ENCODE measurements around the gene SORBS2. TPM values are rescaled to one million over a fixed set of nuclear protein-coding genes. Genes with fewer than 3 reads are reported as not detected.

SORBS2 gene
- polyA plus RNA-seq, 2 of the 4 experiments (the other 2 are of a cell fraction) = 0.23 to 0.90 TPM

DNA sequence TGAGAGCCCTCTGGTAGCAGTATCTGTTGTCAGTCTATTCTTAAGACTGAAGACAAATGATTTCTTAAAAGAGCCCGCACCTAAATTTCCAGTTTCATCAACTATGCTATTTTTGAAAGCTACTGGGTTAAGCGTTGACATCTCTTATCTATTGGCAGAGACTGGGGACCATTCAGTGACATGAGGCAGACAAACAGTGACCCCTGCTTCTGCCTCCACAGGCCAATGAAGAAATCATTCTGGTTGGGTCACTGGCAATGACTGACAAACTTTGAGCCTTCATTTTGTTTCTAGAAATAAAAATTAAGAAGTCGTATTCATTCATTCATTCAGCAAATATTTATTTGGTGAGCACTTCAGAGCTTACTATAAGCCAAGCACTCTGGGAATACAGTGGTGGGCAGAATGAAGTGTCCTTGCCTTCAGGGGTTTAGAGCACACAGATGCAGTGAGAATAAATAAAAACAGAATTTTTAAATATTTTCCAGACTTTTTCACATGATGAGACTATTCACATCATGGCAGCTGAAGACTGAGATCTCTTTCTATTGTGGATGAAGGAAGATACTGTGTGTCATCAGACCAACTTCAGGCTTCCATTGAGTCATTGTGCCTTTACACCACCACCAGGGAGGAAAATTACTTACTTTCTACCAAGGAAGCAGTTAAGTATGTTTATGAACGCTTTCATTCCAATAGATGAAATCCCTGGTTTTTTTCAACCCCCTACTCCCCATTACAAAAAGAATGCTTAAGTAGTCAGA is 36.0 kb downstream of the SORBS2 start:
- H3K4me1 ChIP-seq = peaks cover 17% of the 10 kb centered on the region
- no peak overlapping the region for H3K4me3 ChIP-seq
- ChIA-PET POLR2A (no interaction called here), CTCF (no interaction called here)
- WGBS (ENCODE audit: missing lambda C conversion rate) = 88% methylated on average over 4 of the region's 4 CpGs
- FAIRE-seq (no peak), DNase-seq (ENCODE audit: low read depth in 1 of 2, low spot score in 1 of 2) (no peak), ATAC-seq (no peak)
- TF ChIP-seq HMGXB4 (CRISPR knock-in tag; IDR thresholded peaks at IDR 0.05; ENCODE audit: borderline replicate concordance) = no peak
- no peak for TF ChIP-seq FOSL2 (IDR thresholded peaks at IDR 0.05)
- TF ChIP-seq FOSL2 (CRISPR knock-in tag; IDR thresholded peaks at IDR 0.05) = no peak
- TF ChIP-seq HOXB13 (CRISPR knock-in tag; IDR thresholded peaks at IDR 0.05; ENCODE audit: low read depth) = no peak
- no peak for TF ChIP-seq RNF2 (IDR thresholded peaks at IDR 0.05; ENCODE audit: borderline replicate concordance, low read depth)
- TF ChIP-seq HEYL (CRISPR knock-in tag; IDR thresholded peaks at IDR 0.05) = no peak
- no peak for TF ChIP-seq HOXA7 (CRISPR knock-in tag; IDR thresholded peaks at IDR 0.05)
- TF ChIP-seq, protein P1, sequence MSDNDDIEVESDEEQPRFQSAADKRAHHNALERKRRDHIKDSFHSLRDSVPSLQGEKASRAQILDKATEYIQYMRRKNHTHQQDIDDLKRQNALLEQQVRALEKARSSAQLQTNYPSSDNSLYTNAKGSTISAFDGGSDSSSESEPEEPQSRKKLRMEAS (IDR thresholded peaks at IDR 0.05) = no peak
- TF ChIP-seq SMC3 (IDR thresholded peaks at IDR 0.05) = no peak
- no peak for TF ChIP-seq ZFP36 (IDR thresholded peaks at IDR 0.05; ENCODE audit: borderline replicate concordance, partially characterized antibody)
- no peak for TF ChIP-seq GATA3 (IDR thresholded peaks at IDR 0.05; ENCODE audit: borderline replicate concordance)
- TF ChIP-seq RAD21 (conservative IDR thresholded peaks at IDR 0.05 in 1 of 2, IDR thresholded peaks at IDR 0.05 in 1 of 2) = no peak
- no peaks in the 10 kb centered on the region for H3K9me3 ChIP-seq
- peak overlapping the region; percentile 69 for H3K4me2 ChIP-seq
- H3K27ac ChIP-seq = no peak overlapping the region

GRCh38 chr4:185774845-185775680 is 36.9 kb downstream of the SORBS2 start:
- H3K27ac ChIP-seq = peak overlapping the region; percentile 33 to 34; a peak in 2 of 6 replicates
- no peak overlapping the region for H3K4me3 ChIP-seq
- WGBS (ENCODE audit: missing lambda C conversion rate) = 3% methylated on average over 5 of the region's 5 CpGs
- no peaks in the 10 kb centered on the region for H3K9me3 ChIP-seq
- H3K4me2 ChIP-seq = peak overlapping the region; percentile 69
- POLR2A ChIA-PET = no interaction called here
- DNase-seq (ENCODE audit: low read depth in 1 of 2, low spot score in 1 of 2) (peak in 1 of 2 experiments; percentile 15), ATAC-seq (peak in 1 of 2 experiments; percentile 40; a peak in 2 of 6 replicates), FAIRE-seq (no peak)
- peaks cover 17% of the 10 kb centered on the region for H3K4me1 ChIP-seq
- TF ChIP-seq ZNF302 (CRISPR knock-in tag; IDR thresholded peaks at IDR 0.05) = no peak
- no peak for TF ChIP-seq ATOH8 (CRISPR knock-in tag; IDR thresholded peaks at IDR 0.05; ENCODE audit: low read depth)
- TF ChIP-seq, protein P2, sequence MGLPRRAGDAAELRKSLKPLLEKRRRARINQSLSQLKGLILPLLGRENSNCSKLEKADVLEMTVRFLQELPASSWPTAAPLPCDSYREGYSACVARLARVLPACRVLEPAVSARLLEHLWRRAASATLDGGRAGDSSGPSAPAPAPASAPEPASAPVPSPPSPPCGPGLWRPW (IDR thresholded peaks at IDR 0.05) = no peak
- TF ChIP-seq HDAC2 (IDR thresholded peaks at IDR 0.05) = no peak
- TF ChIP-seq ELK1 (IDR thresholded peaks at IDR 0.05; ENCODE audit: low read depth, low read length) = no peak
- no peak for TF ChIP-seq FOXS1 (CRISPR knock-in tag; IDR thresholded peaks at IDR 0.05)
- TF ChIP-seq, protein P3, sequence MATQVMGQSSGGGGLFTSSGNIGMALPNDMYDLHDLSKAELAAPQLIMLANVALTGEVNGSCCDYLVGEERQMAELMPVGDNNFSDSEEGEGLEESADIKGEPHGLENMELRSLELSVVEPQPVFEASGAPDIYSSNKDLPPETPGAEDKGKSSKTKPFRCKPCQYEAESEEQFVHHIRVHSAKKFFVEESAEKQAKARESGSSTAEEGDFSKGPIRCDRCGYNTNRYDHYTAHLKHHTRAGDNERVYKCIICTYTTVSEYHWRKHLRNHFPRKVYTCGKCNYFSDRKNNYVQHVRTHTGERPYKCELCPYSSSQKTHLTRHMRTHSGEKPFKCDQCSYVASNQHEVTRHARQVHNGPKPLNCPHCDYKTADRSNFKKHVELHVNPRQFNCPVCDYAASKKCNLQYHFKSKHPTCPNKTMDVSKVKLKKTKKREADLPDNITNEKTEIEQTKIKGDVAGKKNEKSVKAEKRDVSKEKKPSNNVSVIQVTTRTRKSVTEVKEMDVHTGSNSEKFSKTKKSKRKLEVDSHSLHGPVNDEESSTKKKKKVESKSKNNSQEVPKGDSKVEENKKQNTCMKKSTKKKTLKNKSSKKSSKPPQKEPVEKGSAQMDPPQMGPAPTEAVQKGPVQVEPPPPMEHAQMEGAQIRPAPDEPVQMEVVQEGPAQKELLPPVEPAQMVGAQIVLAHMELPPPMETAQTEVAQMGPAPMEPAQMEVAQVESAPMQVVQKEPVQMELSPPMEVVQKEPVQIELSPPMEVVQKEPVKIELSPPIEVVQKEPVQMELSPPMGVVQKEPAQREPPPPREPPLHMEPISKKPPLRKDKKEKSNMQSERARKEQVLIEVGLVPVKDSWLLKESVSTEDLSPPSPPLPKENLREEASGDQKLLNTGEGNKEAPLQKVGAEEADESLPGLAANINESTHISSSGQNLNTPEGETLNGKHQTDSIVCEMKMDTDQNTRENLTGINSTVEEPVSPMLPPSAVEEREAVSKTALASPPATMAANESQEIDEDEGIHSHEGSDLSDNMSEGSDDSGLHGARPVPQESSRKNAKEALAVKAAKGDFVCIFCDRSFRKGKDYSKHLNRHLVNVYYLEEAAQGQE (IDR thresholded peaks at IDR 0.05) = no peak
- CTCF ChIA-PET = no interaction called here
